Ovary (tissue), 9 donors: ENCODE results near the gene PASD1. TPM values are rescaled to one million over a fixed set of nuclear protein-coding genes. Genes with fewer than 3 reads are reported as not detected.
"Not testable (repeated sequence)": the region's sequence is repeated elsewhere in the genome, so short reads cannot be mapped to it uniquely, and the experiment has no call there.

Experiments
- DNase-seq, 5 donors: peaks; one replicate each; pipeline ENCODE4 v3.0.0-alpha.2; 2019 to 2020
- H3K27ac ChIP-seq, 2 donors: fragments of 200-600 bp; one replicate each; pipeline versions ENCODE4 v1.5.1 to v1.8.0; 2019 to 2022
- H3K27me3 ChIP-seq: fragments of 200-600 bp; one replicate; pipeline ENCODE4 v1.8.0; 2022
- H3K36me3 ChIP-seq: fragments of 200-600 bp; sonication (generic); one replicate; pipeline ENCODE4 v1.5.1; 2019
- H3K4me1 ChIP-seq: one replicate; pipeline ENCODE4 v1.8.1; 2013; ENCODE audit warnings: mild to moderate bottlenecking, moderate library complexity; ENCODE audit not compliant: insufficient read depth
- H3K4me3 ChIP-seq: fragments of 200-600 bp; sonication (generic); one replicate; pipeline ENCODE4 v1.5.1; 2017
- H3K9me3 ChIP-seq, 2 donors: fragments of 200-600 bp in 1 of 2; sonication (generic) in 1 of 2; one replicate each; pipeline versions ENCODE4 v1.5.1 to v1.8.1; 2013 to 2019; ENCODE audit warnings: mild to moderate bottlenecking in 1 of 2, moderate library complexity in 1 of 2
- CTCF ChIP-seq, 3 donors: fragments of 450-650 bp in 2 of 3; fragments of 200-600 bp in 1 of 3; IDR thresholded peaks; one replicate each; pipeline versions ENCODE4 v1.5.1 to v1.8.0; 2016 to 2022; ENCODE audit warnings: antibody characterized with exemption in 3 of 3, mild to moderate bottlenecking in 1 of 3
- EP300 ChIP-seq: sonication (generic); formaldehyde crosslinking; IDR thresholded peaks from one replicate; pipeline ENCODE4 v1.6.1; 2017; ENCODE audit warnings: antibody characterized with exemption
- POLR2A ChIP-seq: fragments of 450-650 bp; IDR thresholded peaks from one replicate; pipeline ENCODE4 v1.6.1; 2017; ENCODE audit warnings: antibody characterized with exemption, mild to moderate bottlenecking, moderate library complexity
- WGBS, 3 donors: extraction: QIAGEN DNeasy Blood & Tissue Kit in 1 of 3; methylation state at CpG; one replicate each; pipeline versions ENCODE4 v1.1.5 to v1.1.7; 2013 to 2017; 5-methylcytosine and 5-hydroxymethylcytosine counted together
- intact Hi-C, 4 donors: fragments of 100-400 bp; cut with DNase I; formaldehyde crosslinking; loops; one replicate each; pipeline versions ENCODE4 v1.11.0 to v1.15.1; 2022 to 2023
- polyA plus RNA-seq, 2 donors: library from polyadenylated mRNA; stranded (reverse); fragments of 200-250 nt in 1 of 2; fragments of 350-450 nt in 1 of 2; fragmentation: Illumina TruSeq in 1 of 2; extraction: RNeasy Lipid Tissue Mini Kit (QIAGEN cat#74804) in 1 of 2; gene quantifications; one replicate each; pipeline ENCODE4 v1.2.3, GENCODE V29; 2013 to 2014
- total RNA-seq, 7 donors: library from RNA; depleted of rRNA in 2 of 7; stranded (reverse); fragments of >200 nt in 2 of 7; fragmentation: NEBNext Ultra II Directional in 3 of 7; extraction: Animal tissue kit (Norgen Biotek cat#: 25700) in 3 of 7; gene quantifications; one replicate each; pipeline versions ENCODE4 v1.1.0 to v1.2.4, GENCODE V29; 2016 to 2023
- donor health status: DM: no; HTN: no; CAD: no; lungs with moderate emphysema.
- donor health status: DM: no; HTN: no; CAD: no.
- donor health status: Bipolar disorder and iron deficiency.
- donor health status: DM: yes; HTN: yes; CAD: no.
- donor health status: DM: no; HTN: no; CAD: no.
- donor health status: DM: yes; HTN: yes; CAD: no.

Gene PASD1
- total and polyA plus RNA-seq, 9 donors, result 0.02 TPM; not detected in 8

DNA sequence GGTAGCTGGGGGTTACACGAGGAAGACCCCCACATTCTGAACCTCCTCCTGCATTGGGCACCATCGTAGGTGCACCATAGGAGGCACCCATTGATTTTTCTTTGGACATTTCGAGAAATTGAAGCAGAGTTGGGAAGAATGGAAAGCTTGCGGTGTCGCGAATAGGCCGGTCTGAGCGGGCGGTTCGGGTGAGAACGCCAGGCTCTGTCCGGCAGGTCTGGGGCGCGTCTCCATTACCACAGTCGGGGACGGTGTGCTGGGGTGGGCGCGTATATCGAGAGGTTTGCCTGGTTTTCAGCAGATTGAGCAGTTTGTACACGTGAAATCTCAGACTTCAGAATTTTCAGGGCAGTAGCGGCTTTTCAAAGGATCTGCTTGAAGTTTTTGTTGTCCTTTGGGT lies 560 bp downstream of the PASD1 start:
- Histone ChIP-seq H3K4me3 (no peak overlapping the region), H3K27ac (no peak overlapping the region), H3K4me1 (no peaks in the 10 kb centered on the region), H3K9me3 (no peaks in the 10 kb centered on the region), H3K27me3 (no peaks in the 10 kb centered on the region), H3K36me3 (no peaks in the 10 kb centered on the region)
- TF ChIP-seq POLR2A, result no peak
- TF ChIP-seq CTCF (IDR thresholded peaks at IDR 0.05), result no peak
- no peak for TF ChIP-seq EP300
- intact Hi-C loops, result no loop called here
- 91 to 94% (median 92%) methylated on average over 21 of the region's 21 CpGs for WGBS, 3 donors
- DNase-seq, result no peak

GRCh38 chrX:151566872-151567271 lies 3.4 kb downstream of the PASD1 start:
- 82 to 87% (median 86%) methylated on average over 10 of the region's 10 CpGs for WGBS, 3 donors
- H3K9me3 ChIP-seq, intact Hi-C loops, H3K4me3 ChIP-seq, DNase-seq, H3K36me3 ChIP-seq, H3K27ac ChIP-seq, H3K27me3 ChIP-seq, H3K4me1 ChIP-seq: not testable (repeated sequence)

- 57 to 61% (median 57%) methylated on average over 3 of the region's 3 CpGs for WGBS, 3 donors
These were observed 7.1 kb downstream of the PASD1 start for GRCh38 chrX:151570561-151570960.

DNA sequence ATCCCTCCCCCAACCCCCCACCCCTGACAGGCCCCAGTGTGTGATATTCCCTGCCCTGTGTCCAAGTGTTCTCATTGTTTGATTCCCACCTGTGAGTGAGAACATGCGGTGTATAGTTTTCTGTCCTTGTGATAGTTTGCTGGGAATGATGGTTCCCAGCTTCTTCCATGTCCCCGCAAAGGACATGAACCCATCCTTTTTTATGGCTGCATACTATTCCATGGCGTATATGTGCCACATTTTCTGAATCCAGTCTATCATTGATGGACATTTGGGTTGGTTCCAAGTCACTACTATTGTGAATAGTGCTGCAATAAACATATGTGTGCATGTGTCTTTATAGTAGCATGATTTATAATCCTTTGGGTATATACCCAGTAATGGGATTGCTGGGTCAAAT lies 29.9 kb downstream of the PASD1 start:
- H3K27ac ChIP-seq, intact Hi-C loops: not testable (repeated sequence)
- whole genome bisulfite sequencing, 3 donors, result 85 to 89% (median 85%) methylated on average over 3 of the region's 3 CpGs

More at GRCh38 chrX:151570561-151570960, 7.1 kb downstream of the PASD1 start:
- no peaks in the 10 kb centered on the region for H3K9me3 ChIP-seq
- H3K4me1 ChIP-seq, result no peaks in the 10 kb centered on the region
- H3K36me3 ChIP-seq, result no peaks in the 10 kb centered on the region
- no peak for DNase-seq
- TF ChIP-seq CTCF (IDR thresholded peaks at IDR 0.05) (no peak), EP300 (no peak), POLR2A (no peak)
- no peaks in the 10 kb centered on the region for H3K27me3 ChIP-seq
- no peak overlapping the region for H3K4me3 ChIP-seq
- H3K27ac ChIP-seq, result no peak overlapping the region
- intact Hi-C loops, result no loop called here

GRCh38 chrX:151596282-151596681 lies 32.8 kb downstream of the PASD1 start:
- TF ChIP-seq CTCF (IDR thresholded peaks at IDR 0.05) (no peak), POLR2A (no peak), EP300 (no peak)
- Histone ChIP-seq H3K27me3 (no peaks in the 10 kb centered on the region), H3K36me3 (no peaks in the 10 kb centered on the region), H3K9me3 (no peaks in the 10 kb centered on the region), H3K4me3 (no peak overlapping the region), H3K4me1 (no peaks in the 10 kb centered on the region), H3K27ac (no peak overlapping the region)
- intact Hi-C loops, result no loop called here
- DNase-seq, result no peak
- 0 to 8% (median 7%) methylated on average over 1 of the region's 1 CpG for WGBS, 3 donors

More for the DNA sequence above, 29.9 kb downstream of the PASD1 start:
- not testable (repeated sequence) for DNase-seq, H3K36me3 ChIP-seq, H3K4me1 ChIP-seq, H3K9me3 ChIP-seq, H3K4me3 ChIP-seq, H3K27me3 ChIP-seq

GRCh38 chrX:151604931-151605330 lies 41.5 kb downstream of the PASD1 start:
- Histone ChIP-seq H3K4me1 (no peaks in the 10 kb centered on the region), H3K27me3 (no peaks in the 10 kb centered on the region), H3K9me3 (no peaks in the 10 kb centered on the region), H3K4me3 (no peak overlapping the region), H3K36me3 (no peaks in the 10 kb centered on the region), H3K27ac (no peak overlapping the region)
- WGBS, 3 donors, result 41 to 89% (median 65%) methylated on average over 1 of the region's 1 CpG
- intact Hi-C loops, result no loop called here
- no peak for DNase-seq
- TF ChIP-seq CTCF (IDR thresholded peaks at IDR 0.05) (no peak), POLR2A (no peak), EP300 (no peak)
